Stimulated activated memory B cell treated with anti-CD40 and anti-IgM and Interleukin-4, amounts not matched to agents 10 μg/mL and 1 μg/mL and 100 μg/mL, for 72 hours (primary cell): ENCODE results near the gene EPHB2.
"Not testable (repeated sequence)": the region's sequence is repeated elsewhere in the genome, so short reads cannot be mapped to it uniquely, and the experiment has no call there.

Experiments used
- ATAC-seq: fragments of 150-1000 bp; cut with Tn5 transposase; 2 replicates; pipeline ENCODE4 v1.10.0; 2021
- H3K27ac Mint-ChIP-seq: one replicate; pipeline ENCODE4 v1.8.0; 2022; ENCODE audit warnings: mild to moderate bottlenecking, mixed read lengths
- H3K27me3 Mint-ChIP-seq: one replicate; pipeline ENCODE4 v1.8.0; 2022; ENCODE audit warnings: mixed read lengths
- H3K36me3 Mint-ChIP-seq: one replicate; pipeline ENCODE4 v1.8.0; 2022; ENCODE audit warnings: mixed read lengths
- H3K4me1 Mint-ChIP-seq: one replicate; pipeline ENCODE4 v1.8.0; 2022; ENCODE audit warnings: mixed read lengths
- H3K4me3 Mint-ChIP-seq: one replicate; pipeline ENCODE4 v1.8.0; 2022; ENCODE audit warnings: mild to moderate bottlenecking, moderate library complexity, mixed read lengths
- H3K9me3 Mint-ChIP-seq: one replicate; pipeline ENCODE4 v1.8.0; 2022; ENCODE audit warnings: mixed read lengths

Gene EPHB2

GRCh38 chr1:22710701-22711049 is at the start of gene EPHB2:
Gene EPHB2 (plus strand): TSS chr1:22710839. CDS start chr1:22710983, 144 bp downstream.
- peaks cover 23% of the 10 kb centered on the region for H3K4me1 Mint-ChIP-seq
- peaks cover 68% of the 10 kb centered on the region for H3K27me3 Mint-ChIP-seq
- H3K36me3 Mint-ChIP-seq: no peaks in the 10 kb centered on the region
- no peak within 1 kb of the TSS for H3K27ac Mint-ChIP-seq
- peak; percentile 31 for ATAC-seq
- H3K4me3 Mint-ChIP-seq: peak within 1 kb of the TSS; percentile 56
- H3K9me3 Mint-ChIP-seq: no peaks in the 10 kb centered on the region

- no peak for ATAC-seq
- Mint-ChIP-seq H3K4me3 (no peak overlapping the region), H3K27ac (no peak overlapping the region), H3K36me3 (no peaks in the 10 kb centered on the region), H3K9me3 (peaks cover 8% of the 10 kb centered on the region), H3K4me1 (no peaks in the 10 kb centered on the region), H3K27me3 (peaks cover 62% of the 10 kb centered on the region)
Measured at GRCh38 chr1:22661880-22662279, 48.8 kb upstream of the EPHB2 start.

- Mint-ChIP-seq H3K9me3 (peaks cover 8% of the 10 kb centered on the region), H3K36me3 (no peaks in the 10 kb centered on the region), H3K27ac (no peak overlapping the region), H3K27me3 (peaks cover 58% of the 10 kb centered on the region), H3K4me3 (no peak overlapping the region), H3K4me1 (no peaks in the 10 kb centered on the region)
- peak; percentile 26 for ATAC-seq
Measured at GRCh38 chr1:22662318-22662717, 48.3 kb upstream of the EPHB2 start.

DNA sequence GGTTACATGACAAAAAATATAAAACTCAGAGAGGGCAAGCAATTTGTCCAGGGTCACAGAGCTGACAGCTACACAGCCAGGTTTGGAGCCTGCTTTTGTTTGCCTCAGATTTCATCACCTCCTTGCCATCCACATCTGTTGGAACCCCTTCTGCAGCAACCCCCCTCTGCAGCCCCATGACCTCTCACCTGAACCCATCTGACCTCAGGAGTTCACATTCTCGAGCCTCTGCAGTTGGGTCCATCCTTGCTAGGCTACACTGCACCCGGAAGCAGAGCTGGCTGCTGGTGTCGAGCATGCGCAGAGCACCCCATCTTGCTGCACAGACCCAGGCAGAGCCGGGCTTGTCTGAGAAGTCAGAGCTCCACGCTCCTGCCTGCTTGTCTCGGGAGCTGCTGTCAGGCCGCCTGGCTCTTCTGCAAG is 47.6 kb upstream of the EPHB2 start:
- ATAC-seq: no peak
- Mint-ChIP-seq H3K9me3 (peaks cover 8% of the 10 kb centered on the region), H3K27me3 (peaks cover 53% of the 10 kb centered on the region), H3K27ac (no peak overlapping the region), H3K36me3 (no peaks in the 10 kb centered on the region), H3K4me3 (no peak overlapping the region), H3K4me1 (no peaks in the 10 kb centered on the region)

DNA sequence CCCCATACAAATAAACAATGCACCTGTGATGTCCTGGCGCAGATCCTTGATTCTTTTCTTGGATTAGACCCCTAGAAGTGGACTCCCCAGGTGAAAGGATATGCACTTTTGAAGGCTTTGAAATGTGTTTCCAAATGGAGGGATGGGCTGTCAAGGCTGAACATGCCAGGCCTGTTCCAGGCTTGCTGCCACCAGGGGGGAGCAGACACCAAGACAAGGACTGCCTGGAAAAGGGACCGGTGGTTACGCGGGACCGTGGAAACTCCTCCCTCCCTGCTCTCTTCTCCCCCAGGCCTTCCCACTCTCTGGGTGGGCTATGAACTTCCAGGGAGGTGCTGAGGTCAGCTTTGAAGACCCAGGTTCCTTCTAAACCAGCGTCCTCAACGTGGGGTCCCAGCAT is 44.9 kb upstream of the EPHB2 start:
- H3K27me3 Mint-ChIP-seq: peaks cover 55% of the 10 kb centered on the region
- no peak overlapping the region for H3K4me3 Mint-ChIP-seq
- H3K27ac Mint-ChIP-seq: no peak overlapping the region
- no peaks in the 10 kb centered on the region for H3K9me3 Mint-ChIP-seq
- no peaks in the 10 kb centered on the region for H3K4me1 Mint-ChIP-seq
- no peak for ATAC-seq
- H3K36me3 Mint-ChIP-seq: no peaks in the 10 kb centered on the region

DNA sequence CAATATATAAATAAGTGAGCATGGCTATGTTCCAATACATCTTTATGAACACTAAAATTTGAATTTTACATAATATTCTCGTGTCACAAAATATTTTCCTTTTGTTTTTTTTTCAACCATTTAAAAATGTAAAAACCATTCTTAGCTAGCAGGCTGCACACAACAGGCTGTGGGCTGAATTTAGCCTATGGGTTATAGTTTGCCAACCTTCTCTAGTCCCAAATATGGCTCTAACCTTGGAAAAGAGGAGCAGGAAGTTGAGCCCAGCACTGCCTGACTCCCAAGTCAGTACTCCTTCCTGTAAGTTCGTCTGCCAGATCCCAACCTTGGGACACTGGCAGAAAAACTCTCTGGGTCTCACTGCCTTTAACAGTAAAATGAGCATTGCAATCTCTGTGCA is 44.2 kb upstream of the EPHB2 start:
- Mint-ChIP-seq H3K4me3 (no peak overlapping the region), H3K27ac (no peak overlapping the region), H3K36me3 (no peaks in the 10 kb centered on the region), H3K4me1 (no peaks in the 10 kb centered on the region), H3K27me3 (peaks cover 59% of the 10 kb centered on the region), H3K9me3 (no peaks in the 10 kb centered on the region)
- no peak for ATAC-seq

DNA sequence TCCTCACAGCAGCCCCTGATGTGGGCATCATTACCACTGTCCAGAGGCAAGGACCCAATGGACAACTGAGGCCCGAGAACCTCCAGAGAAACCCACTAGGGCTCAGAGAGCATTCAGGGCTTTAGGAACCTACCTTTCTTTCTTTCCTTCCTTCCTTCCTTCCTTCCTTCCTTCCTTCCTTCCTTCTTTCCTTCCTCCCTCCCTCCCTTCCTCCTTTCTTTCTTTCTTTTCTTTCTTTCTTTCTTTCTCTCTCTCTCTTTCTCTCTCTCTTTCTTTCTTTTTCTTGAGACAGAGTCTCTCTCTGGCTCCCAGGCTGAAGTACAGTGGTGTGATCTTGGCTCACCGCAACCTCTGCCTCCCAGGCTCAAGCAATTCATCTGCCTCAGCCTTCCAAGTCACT is 41.8 kb upstream of the EPHB2 start:
- H3K36me3 Mint-ChIP-seq, H3K9me3 Mint-ChIP-seq, H3K4me1 Mint-ChIP-seq, H3K4me3 Mint-ChIP-seq, H3K27ac Mint-ChIP-seq, ATAC-seq: not testable (repeated sequence)
- H3K27me3 Mint-ChIP-seq: peaks cover 51% of the 10 kb centered on the region

GRCh38 chr1:22670352-22670975 is 40.2 kb upstream of the EPHB2 start:
- ATAC-seq: no peak

GRCh38 chr1:22671999-22672398 is 38.6 kb upstream of the EPHB2 start:
- Mint-ChIP-seq H3K36me3 (no peaks in the 10 kb centered on the region), H3K4me3 (no peak overlapping the region), H3K4me1 (no peaks in the 10 kb centered on the region), H3K27me3 (peaks cover 47% of the 10 kb centered on the region), H3K9me3 (no peaks in the 10 kb centered on the region), H3K27ac (no peak overlapping the region)
- ATAC-seq: no peak

More at GRCh38 chr1:22670352-22670975, 40.2 kb upstream of the EPHB2 start:
- Mint-ChIP-seq H3K27me3 (peaks cover 45% of the 10 kb centered on the region), H3K27ac (no peak overlapping the region), H3K9me3 (no peaks in the 10 kb centered on the region), H3K4me3 (no peak overlapping the region), H3K36me3 (no peaks in the 10 kb centered on the region), H3K4me1 (no peaks in the 10 kb centered on the region)

GRCh38 chr1:22673486-22674409 is 36.9 kb upstream of the EPHB2 start:
- ATAC-seq: peak; percentile 6
- Mint-ChIP-seq H3K4me3 (no peak overlapping the region), H3K27ac (no peak overlapping the region), H3K27me3 (peaks cover 45% of the 10 kb centered on the region), H3K9me3 (no peaks in the 10 kb centered on the region), H3K36me3 (no peaks in the 10 kb centered on the region), H3K4me1 (no peaks in the 10 kb centered on the region)

GRCh38 chr1:22674410-22674749 is 36.3 kb upstream of the EPHB2 start:
- H3K27ac Mint-ChIP-seq: no peak overlapping the region
- H3K27me3 Mint-ChIP-seq: peaks cover 39% of the 10 kb centered on the region
- ATAC-seq: no peak
- H3K9me3 Mint-ChIP-seq: no peaks in the 10 kb centered on the region
- no peaks in the 10 kb centered on the region for H3K36me3 Mint-ChIP-seq
- no peak overlapping the region for H3K4me3 Mint-ChIP-seq
- H3K4me1 Mint-ChIP-seq: no peaks in the 10 kb centered on the region

- not testable (repeated sequence) for H3K36me3 Mint-ChIP-seq, H3K9me3 Mint-ChIP-seq, H3K27ac Mint-ChIP-seq, H3K4me3 Mint-ChIP-seq, H3K4me1 Mint-ChIP-seq, ATAC-seq
- H3K27me3 Mint-ChIP-seq: peaks cover 27% of the 10 kb centered on the region
Measured at GRCh38 chr1:22676151-22676550, 34.5 kb upstream of the EPHB2 start.

DNA sequence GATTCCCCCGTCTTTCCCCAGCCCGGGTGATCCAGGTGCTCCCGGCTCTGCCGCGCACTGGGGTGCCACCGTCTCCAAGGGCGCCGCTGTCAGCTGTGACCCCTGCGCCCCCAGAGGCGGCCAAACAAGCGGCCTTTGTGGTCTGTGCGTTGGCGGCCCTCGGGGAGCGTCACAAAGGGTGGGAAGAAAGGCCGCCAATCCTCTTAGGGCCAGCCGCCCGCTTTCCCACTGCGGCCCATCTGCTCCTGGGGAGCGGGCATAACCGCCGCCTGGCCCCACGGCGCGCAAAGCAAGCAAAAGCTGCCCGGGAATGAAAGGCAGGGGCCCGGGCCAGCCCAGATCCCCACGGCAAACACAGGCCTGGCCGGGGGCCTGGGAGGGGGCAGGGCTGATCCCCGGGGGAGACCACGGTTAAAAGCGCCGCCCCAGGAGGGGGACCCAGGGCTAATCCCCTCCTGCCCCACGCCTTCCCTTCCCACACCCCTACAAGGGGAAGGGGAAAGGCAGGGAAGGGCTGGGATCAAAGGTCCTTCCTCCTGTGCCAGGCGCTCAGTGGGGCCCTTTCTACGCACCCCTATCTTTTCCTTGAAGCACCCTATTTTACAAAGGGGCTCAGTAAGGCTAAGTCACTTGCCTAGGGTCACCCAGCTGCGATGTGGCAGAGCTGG is 33.6 kb upstream of the EPHB2 start:
- Mint-ChIP-seq H3K4me3 (no peak overlapping the region), H3K27ac (no peak overlapping the region), H3K36me3 (no peaks in the 10 kb centered on the region), H3K9me3 (no peaks in the 10 kb centered on the region), H3K27me3 (peaks cover 24% of the 10 kb centered on the region), H3K4me1 (no peaks in the 10 kb centered on the region)
- no peak for ATAC-seq

GRCh38 chr1:22677931-22678896 is 32.4 kb upstream of the EPHB2 start:
- no peak for ATAC-seq
- Mint-ChIP-seq H3K27me3 (peaks cover 17% of the 10 kb centered on the region), H3K9me3 (no peaks in the 10 kb centered on the region), H3K4me1 (no peaks in the 10 kb centered on the region), H3K36me3 (no peaks in the 10 kb centered on the region), H3K27ac (no peak overlapping the region), H3K4me3 (no peak overlapping the region)

DNA sequence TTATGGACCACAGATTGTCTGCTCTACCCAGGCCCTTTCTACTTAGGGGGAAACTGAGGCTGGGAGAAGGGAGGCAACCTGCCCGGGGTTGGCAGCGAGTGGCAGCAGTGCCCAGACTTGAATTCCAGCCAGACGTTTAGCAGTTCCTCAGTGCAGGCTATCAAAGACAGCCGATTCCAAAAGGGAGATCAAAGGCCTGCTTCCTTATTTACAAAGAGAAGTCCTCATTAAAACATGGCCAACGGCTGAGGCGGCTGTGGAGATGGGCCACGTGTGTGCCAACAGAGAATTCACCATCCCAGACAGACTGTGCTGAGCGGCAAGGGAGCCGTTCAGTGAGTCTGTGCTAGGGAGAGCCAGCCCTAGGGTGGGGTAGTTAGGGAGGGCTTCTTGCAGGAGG is 29.9 kb upstream of the EPHB2 start:
- Mint-ChIP-seq H3K4me3 (no peak overlapping the region), H3K4me1 (no peaks in the 10 kb centered on the region), H3K36me3 (no peaks in the 10 kb centered on the region), H3K9me3 (no peaks in the 10 kb centered on the region), H3K27me3 (peaks cover 25% of the 10 kb centered on the region), H3K27ac (no peak overlapping the region)
- no peak for ATAC-seq
